ENCODE data around the gene SLC35E2B.

DNA sequence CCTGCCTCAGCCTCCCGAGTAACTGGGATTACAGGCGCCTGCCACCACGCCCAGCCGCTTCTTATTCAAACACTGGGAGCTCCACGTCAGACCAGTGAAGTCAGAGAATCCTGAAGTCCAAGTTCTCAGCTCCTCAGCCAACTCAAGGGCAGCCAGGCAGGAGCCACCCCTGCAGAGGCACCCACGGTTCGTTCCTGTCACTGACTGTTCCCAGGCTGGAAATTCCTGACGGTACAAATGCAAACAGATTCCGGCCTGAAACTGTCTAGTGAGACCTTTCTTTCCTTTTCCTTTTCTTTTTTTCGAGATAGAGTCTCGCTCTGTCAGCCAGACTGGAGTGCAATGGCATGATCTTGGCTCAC lies 11.7 kb downstream of the SLC35E2B start:
- TF ChIP-seq, protein P1, sequence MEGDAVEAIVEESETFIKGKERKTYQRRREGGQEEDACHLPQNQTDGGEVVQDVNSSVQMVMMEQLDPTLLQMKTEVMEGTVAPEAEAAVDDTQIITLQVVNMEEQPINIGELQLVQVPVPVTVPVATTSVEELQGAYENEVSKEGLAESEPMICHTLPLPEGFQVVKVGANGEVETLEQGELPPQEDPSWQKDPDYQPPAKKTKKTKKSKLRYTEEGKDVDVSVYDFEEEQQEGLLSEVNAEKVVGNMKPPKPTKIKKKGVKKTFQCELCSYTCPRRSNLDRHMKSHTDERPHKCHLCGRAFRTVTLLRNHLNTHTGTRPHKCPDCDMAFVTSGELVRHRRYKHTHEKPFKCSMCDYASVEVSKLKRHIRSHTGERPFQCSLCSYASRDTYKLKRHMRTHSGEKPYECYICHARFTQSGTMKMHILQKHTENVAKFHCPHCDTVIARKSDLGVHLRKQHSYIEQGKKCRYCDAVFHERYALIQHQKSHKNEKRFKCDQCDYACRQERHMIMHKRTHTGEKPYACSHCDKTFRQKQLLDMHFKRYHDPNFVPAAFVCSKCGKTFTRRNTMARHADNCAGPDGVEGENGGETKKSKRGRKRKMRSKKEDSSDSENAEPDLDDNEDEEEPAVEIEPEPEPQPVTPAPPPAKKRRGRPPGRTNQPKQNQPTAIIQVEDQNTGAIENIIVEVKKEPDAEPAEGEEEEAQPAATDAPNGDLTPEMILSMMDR (IDR thresholded peaks at IDR 0.05): no peak
- no peak for TF ChIP-seq POLR2A (IDR thresholded peaks at IDR 0.05)
